ENCODE results near the gene CDC14A. TPM values are rescaled to one million over a fixed set of nuclear protein-coding genes. Genes with fewer than 3 reads are reported as not detected.

CDC14A gene
- 12.2 and 15.1 TPM in 2 replicates for total RNA-seq (2014; rRNA removed; shearing (Covaris generic))

- Histone ChIP-seq H3K36me3 (replicated peaks; ENCODE audit: control insufficient read depth, insufficient read depth, low read length) (no peaks in the 10 kb centered on the region; the same call in 1 of the 2 replicates), H3K27me3 (ENCODE audit: control insufficient read depth, insufficient read depth, low read length) (no peaks in the 10 kb centered on the region), H3K4me3 (ENCODE audit: insufficient read depth, low read depth, low read length) (peak within 1 kb of the TSS; percentile 96)
- DNase-seq: peak; percentile 96
These were observed at the start of gene CDC14A for GRCh38 chr1:100352267-100353070. Gene CDC14A (plus strand): TSS chr1:100352506. CDS start chr1:100352955, 449 bp downstream.

- no peak overlapping the region for H3K4me3 ChIP-seq (ENCODE audit: insufficient read depth, low read depth, low read length)
- no peaks in the 10 kb centered on the region for H3K36me3 ChIP-seq (replicated peaks; ENCODE audit: control insufficient read depth, insufficient read depth, low read length)
- no peak for DNase-seq
- no peaks in the 10 kb centered on the region for H3K27me3 ChIP-seq (ENCODE audit: control insufficient read depth, insufficient read depth, low read length)
These were observed 49.6 kb upstream of the CDC14A start for GRCh38 chr1:100302739-100303138.

- H3K36me3 ChIP-seq (replicated peaks; ENCODE audit: control insufficient read depth, insufficient read depth, low read length): no peaks in the 10 kb centered on the region
- no peak overlapping the region for H3K4me3 ChIP-seq (ENCODE audit: insufficient read depth, low read depth, low read length)
- H3K27me3 ChIP-seq (ENCODE audit: control insufficient read depth, insufficient read depth, low read length): no peaks in the 10 kb centered on the region
- no peak for DNase-seq
These were observed 48.1 kb upstream of the CDC14A start for GRCh38 chr1:100304227-100304626.

- no peak overlapping the region for H3K4me3 ChIP-seq (ENCODE audit: insufficient read depth, low read depth, low read length)
- no peaks in the 10 kb centered on the region for H3K27me3 ChIP-seq (ENCODE audit: control insufficient read depth, insufficient read depth, low read length)
- no peaks in the 10 kb centered on the region for H3K36me3 ChIP-seq (replicated peaks; ENCODE audit: control insufficient read depth, insufficient read depth, low read length)
- DNase-seq: no peak
These were observed 47.4 kb upstream of the CDC14A start for GRCh38 chr1:100304921-100305320.

GRCh38 chr1:100305954-100306353 lies 46.4 kb upstream of the CDC14A start:
- Histone ChIP-seq H3K36me3 (replicated peaks; ENCODE audit: control insufficient read depth, insufficient read depth, low read length) (no peaks in the 10 kb centered on the region), H3K27me3 (ENCODE audit: control insufficient read depth, insufficient read depth, low read length) (no peaks in the 10 kb centered on the region), H3K4me3 (ENCODE audit: insufficient read depth, low read depth, low read length) (no peak overlapping the region)
- no peak for DNase-seq

GRCh38 chr1:100306735-100307313 lies 45.5 kb upstream of the CDC14A start:
- H3K27me3 ChIP-seq (ENCODE audit: control insufficient read depth, insufficient read depth, low read length): no peaks in the 10 kb centered on the region
- no peaks in the 10 kb centered on the region for H3K36me3 ChIP-seq (replicated peaks; ENCODE audit: control insufficient read depth, insufficient read depth, low read length)
- DNase-seq: no peak
- no peak overlapping the region for H3K4me3 ChIP-seq (ENCODE audit: insufficient read depth, low read depth, low read length)

GRCh38 chr1:100308777-100309176 lies 43.5 kb upstream of the CDC14A start:
- Histone ChIP-seq H3K36me3 (replicated peaks; ENCODE audit: control insufficient read depth, insufficient read depth, low read length) (no peaks in the 10 kb centered on the region), H3K4me3 (ENCODE audit: insufficient read depth, low read depth, low read length) (no peak overlapping the region), H3K27me3 (ENCODE audit: control insufficient read depth, insufficient read depth, low read length) (no peaks in the 10 kb centered on the region)
- no peak for DNase-seq

- no peaks in the 10 kb centered on the region for H3K27me3 ChIP-seq (ENCODE audit: control insufficient read depth, insufficient read depth, low read length)
- no peak overlapping the region for H3K4me3 ChIP-seq (ENCODE audit: insufficient read depth, low read depth, low read length)
- no peak for DNase-seq
- H3K36me3 ChIP-seq (replicated peaks; ENCODE audit: control insufficient read depth, insufficient read depth, low read length): no peaks in the 10 kb centered on the region
These were observed 42.4 kb upstream of the CDC14A start for GRCh38 chr1:100309863-100310262.

GRCh38 chr1:100313382-100313781 lies 38.9 kb upstream of the CDC14A start:
- DNase-seq: no peak
- Histone ChIP-seq H3K27me3 (ENCODE audit: control insufficient read depth, insufficient read depth, low read length) (no peaks in the 10 kb centered on the region), H3K36me3 (replicated peaks; ENCODE audit: control insufficient read depth, insufficient read depth, low read length) (no peaks in the 10 kb centered on the region), H3K4me3 (ENCODE audit: insufficient read depth, low read depth, low read length) (no peak overlapping the region)

- Histone ChIP-seq H3K27me3 (ENCODE audit: control insufficient read depth, insufficient read depth, low read length) (no peaks in the 10 kb centered on the region), H3K36me3 (replicated peaks; ENCODE audit: control insufficient read depth, insufficient read depth, low read length) (no peaks in the 10 kb centered on the region), H3K4me3 (ENCODE audit: insufficient read depth, low read depth, low read length) (no peak overlapping the region)
- DNase-seq: no peak
These were observed 35.7 kb upstream of the CDC14A start for GRCh38 chr1:100316622-100317021.

GRCh38 chr1:100320311-100321099 lies 31.8 kb upstream of the CDC14A start:
- no peak for DNase-seq
- Histone ChIP-seq H3K36me3 (replicated peaks; ENCODE audit: control insufficient read depth, insufficient read depth, low read length) (no peaks in the 10 kb centered on the region), H3K4me3 (ENCODE audit: insufficient read depth, low read depth, low read length) (no peak overlapping the region), H3K27me3 (ENCODE audit: control insufficient read depth, insufficient read depth, low read length) (no peaks in the 10 kb centered on the region)

GRCh38 chr1:100321100-100321493 lies 31.2 kb upstream of the CDC14A start:
- DNase-seq: no peak
- H3K27me3 ChIP-seq (ENCODE audit: control insufficient read depth, insufficient read depth, low read length): no peaks in the 10 kb centered on the region
- H3K4me3 ChIP-seq (ENCODE audit: insufficient read depth, low read depth, low read length): no peak overlapping the region
- H3K36me3 ChIP-seq (replicated peaks; ENCODE audit: control insufficient read depth, insufficient read depth, low read length): no peaks in the 10 kb centered on the region

- Histone ChIP-seq H3K36me3 (replicated peaks; ENCODE audit: control insufficient read depth, insufficient read depth, low read length) (no peaks in the 10 kb centered on the region), H3K4me3 (ENCODE audit: insufficient read depth, low read depth, low read length) (no peak overlapping the region), H3K27me3 (ENCODE audit: control insufficient read depth, insufficient read depth, low read length) (no peaks in the 10 kb centered on the region)
- DNase-seq: no peak
These were observed 30.8 kb upstream of the CDC14A start for GRCh38 chr1:100321506-100321905.

- no peak for DNase-seq
- Histone ChIP-seq H3K36me3 (replicated peaks; ENCODE audit: control insufficient read depth, insufficient read depth, low read length) (no peaks in the 10 kb centered on the region), H3K27me3 (ENCODE audit: control insufficient read depth, insufficient read depth, low read length) (no peaks in the 10 kb centered on the region), H3K4me3 (ENCODE audit: insufficient read depth, low read depth, low read length) (no peak overlapping the region)
These were observed 29.7 kb upstream of the CDC14A start for GRCh38 chr1:100322436-100323211.

Data from H7 (cell line).